ENCODE data around the gene NTN3.
"Not testable (repeated sequence)": the region's sequence is repeated elsewhere in the genome, so short reads cannot be mapped to it uniquely, and the experiment has no call there.

The NTN3 gene

DNA sequence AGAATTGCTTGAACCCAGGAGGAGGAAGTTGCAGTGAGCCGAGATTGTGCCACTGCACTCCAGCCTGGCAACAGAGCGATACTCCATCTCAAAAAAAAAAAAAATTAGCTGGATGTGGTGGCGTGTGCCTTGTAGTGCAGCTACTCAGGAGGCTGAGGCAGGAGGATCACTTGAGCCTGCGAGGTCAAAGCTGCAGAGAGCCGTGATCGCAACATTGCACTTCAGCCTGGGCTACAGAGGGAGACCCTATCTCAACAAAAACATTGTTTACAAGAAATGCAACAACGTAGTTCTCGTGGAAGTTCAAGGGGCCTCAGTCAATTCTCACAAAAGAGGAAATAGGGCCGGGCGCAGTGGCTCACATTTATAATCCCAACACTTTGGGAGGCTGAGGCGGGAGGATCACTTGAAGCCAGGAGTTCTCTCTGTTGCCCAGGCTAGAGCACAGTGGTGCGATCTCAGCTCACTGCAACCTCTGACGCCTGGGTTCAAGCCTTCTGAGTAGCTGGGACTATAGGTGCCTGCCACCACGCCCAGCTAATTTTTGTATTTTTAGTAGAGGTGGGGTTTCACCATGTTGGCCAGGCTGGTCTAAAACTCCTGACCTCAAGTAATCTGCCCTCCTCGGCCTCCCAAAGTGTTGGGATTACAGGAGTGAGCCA is 29.8 kb upstream of the NTN3 start:
- DNase-seq: not testable (repeated sequence)

DNA sequence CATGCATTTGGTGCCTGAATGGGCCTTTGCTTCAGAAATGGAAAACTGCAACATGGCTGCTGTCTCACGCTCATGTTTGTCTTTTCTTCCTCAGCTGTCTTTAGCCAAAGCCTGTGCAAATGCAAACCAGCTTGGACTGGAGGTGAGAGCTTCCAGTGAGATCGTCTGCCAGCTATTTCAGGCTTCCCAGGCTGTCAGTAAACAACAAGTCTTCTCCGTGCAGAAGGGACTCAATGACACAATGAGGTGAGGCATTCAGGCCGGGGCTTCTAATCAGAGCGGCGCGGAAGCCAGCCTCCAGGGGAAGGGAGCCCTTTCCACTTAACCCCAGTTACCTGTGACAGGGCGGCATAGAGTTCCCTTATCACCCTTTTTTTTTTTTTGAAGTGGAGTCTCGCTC is 27.5 kb upstream of the NTN3 start:
- DNase-seq: no peak

DNA sequence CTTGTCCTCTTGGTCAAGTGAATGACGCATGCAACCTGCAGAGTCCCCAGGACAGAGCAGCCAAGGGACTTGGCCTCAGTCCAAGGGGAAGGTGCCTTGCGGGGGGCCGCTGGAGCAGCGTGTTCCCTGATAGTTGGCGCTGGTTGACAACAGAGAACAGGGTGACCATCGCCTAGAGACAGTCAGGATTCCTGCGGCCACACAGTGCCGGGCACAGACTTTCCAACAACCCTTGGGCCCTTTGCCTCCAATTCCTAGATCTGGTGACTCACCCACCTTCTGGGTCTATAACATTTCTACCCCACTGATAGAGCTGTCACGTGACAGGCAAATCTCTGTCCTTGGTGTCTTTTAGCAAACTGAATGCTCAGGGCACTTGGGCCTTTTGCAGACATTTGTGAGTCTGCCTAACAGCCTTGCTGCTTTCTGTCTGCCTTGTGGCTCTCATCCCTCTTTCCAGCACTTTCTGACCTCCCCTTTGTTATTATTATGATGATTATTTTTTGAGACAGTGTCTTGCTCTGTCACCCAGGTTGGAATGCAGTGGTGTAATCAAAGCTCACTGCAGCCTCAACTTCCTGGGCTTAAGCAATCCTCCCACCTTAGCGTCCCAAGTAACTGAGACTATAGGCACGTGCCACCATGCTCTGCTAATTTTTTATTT is 23.0 kb upstream of the NTN3 start:
- DNase-seq: no peak

DNA sequence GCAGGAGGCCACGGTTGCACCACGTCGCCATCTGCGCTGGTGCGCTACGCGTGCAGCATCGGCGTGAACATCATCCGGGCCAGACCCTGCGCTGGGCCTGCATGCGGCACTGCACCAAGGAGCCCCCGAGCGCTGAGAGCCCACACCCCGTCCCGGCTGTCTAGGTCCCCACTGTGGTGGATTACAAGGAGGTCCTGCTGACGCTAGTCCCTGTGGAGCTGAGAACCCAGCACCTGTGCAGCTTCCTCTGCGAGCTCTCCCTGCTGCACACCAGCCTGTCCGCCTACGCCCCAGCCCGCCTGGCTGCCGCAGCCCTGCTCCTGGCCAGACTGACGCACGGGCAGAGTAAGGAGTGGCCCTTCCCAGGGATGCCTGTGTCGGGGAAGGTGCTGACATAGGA is 22.0 kb upstream of the NTN3 start:
- DNase-seq: no peak

DNA sequence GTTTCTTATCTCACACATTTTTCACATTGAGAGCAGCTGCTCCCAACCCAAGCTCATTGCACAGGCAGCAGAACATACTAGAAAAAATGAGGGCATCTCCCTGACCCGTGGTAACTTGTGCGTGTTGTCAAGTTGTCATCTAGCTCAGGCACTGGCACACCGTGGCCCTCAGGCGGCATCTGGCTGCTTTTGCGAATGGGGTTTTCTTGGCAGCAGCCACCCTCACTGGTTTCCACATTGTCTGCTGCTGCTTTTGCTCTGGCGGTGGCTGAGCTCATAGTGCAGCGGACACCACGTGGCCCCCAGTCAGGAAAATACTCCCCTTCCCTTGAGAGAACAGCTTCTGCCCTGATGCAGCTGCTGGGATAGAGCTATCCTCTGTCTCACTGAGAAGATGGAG is 20.6 kb upstream of the NTN3 start:
- no peak for DNase-seq

DNA sequence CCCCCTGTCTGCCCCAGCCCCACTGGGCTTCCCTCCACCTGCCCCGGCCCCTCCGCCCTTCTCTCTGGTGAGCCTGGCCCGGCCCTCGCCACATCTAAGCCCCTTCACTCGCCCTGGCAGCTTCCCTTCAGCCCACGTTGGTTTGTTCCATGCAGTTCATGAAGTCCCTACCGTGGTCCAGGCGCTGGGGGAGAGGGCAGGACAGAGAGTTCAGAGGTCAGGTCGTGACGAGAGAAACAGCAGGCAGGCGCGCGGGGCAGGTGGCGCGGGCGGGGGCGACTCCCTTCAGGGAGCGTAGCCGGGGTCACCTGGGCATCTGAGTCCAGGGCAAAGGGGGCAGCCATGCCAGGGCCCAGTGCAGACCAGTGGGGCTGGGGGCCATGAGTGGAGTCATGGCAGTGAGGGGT is 20.1 kb upstream of the NTN3 start:
- no peak for DNase-seq

DNA sequence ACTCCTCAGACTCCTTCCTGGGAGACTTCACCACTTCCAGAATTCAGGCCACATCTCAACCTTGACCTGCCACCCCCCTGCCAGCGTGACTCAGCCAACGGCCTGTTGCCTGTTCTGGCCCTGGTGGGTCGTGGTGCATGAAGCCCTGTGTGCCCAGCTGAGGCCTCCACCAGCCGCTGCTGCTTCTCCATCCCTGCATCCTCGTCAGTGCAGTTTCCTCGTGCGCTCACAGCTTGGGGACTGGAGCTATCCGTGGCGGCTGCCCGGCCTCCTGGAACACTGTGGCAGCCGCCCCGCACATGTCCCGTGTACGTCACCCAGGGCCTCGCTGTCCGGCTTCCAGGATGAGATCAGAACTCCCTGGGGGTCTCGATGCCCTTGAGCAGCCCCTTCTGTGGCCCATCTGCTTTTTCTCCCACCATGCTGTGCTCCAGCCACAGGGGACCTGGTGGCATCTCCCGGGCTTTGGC is 19.2 kb upstream of the NTN3 start:
- DNase-seq: no peak

DNA sequence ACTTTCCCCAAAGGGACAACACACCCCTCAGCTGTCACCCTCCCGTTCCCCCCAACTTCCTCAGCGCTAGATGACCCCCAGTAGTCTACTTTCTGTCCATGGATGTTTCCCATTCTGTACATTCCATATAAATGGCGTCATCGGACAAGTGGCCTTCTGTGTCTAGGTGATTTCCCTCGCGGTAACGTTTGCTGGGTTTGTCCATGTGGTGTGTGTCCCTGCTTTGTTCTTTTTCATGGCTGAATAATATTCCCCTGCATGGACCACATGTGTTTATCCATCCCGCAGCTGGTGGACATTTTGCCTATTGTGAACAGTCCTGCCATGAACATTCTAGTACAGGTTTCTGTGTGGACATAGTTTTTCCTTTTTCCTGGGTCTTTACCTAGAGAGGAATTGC is 18.4 kb upstream of the NTN3 start:
- DNase-seq: no peak

DNA sequence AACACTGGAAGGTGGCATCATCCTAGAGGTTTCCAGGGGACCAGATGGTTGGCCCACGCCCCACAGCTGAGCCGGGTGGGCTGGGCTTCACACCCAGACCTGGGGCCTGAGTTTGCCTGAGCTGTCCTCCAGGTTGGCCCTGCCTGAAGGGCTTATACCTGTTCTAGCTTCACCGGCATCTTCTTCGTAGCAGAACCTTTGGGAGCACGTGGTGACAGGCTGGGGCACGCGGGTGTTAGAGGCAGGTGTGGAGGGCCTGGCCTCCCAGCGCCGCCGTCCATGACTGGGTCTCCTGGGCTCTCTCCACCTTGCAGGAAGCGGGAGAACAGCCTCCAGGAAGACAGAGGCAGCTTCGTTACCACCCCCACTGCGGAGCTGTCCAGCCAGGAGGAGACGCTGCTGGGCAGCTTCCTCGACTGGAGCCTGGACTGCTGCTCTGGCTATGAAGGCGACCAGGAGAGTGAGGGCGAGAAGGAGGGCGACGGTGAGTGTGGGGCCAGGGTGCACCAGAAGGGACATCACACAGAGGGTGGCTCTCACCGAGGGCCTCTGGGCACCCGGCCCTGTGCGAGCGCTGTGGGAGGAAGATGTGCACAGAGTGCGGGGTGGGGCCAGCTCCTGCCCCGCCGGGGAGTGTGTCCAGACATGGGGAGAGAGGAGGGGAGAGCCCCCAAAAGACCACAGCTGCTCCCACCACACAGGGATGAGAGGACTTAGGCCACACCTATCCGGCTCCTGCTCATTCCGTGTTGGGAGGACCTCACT is 15.8 kb upstream of the NTN3 start:
- DNase-seq: no peak

DNA sequence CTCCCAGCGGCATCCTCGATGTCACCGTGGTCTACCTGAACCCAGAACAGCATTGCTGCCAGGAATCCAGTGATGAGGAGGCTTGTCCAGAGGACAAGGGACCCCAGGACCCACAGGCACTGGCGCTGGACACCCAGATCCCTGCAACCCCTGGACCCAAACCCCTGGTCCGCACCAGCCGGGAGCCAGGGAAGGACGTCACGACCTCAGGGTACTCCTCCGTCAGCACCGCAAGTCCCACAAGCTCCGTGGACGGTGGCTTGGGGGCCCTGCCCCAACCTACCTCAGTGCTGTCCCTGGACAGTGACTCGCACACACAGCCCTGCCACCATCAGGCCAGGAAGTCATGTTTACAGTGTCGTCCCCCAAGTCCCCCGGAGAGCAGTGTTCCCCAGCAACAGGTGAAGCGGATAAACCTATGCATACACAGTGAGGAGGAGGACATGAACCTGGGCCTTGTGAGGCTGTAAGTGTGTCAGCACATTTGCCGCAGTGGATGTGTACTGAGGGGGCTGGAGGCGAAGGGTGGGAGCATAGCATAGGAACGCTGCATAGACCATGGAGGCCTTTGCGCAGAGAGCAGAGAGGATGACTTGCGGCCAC is 14.4 kb upstream of the NTN3 start:
- DNase-seq: no peak

DNA sequence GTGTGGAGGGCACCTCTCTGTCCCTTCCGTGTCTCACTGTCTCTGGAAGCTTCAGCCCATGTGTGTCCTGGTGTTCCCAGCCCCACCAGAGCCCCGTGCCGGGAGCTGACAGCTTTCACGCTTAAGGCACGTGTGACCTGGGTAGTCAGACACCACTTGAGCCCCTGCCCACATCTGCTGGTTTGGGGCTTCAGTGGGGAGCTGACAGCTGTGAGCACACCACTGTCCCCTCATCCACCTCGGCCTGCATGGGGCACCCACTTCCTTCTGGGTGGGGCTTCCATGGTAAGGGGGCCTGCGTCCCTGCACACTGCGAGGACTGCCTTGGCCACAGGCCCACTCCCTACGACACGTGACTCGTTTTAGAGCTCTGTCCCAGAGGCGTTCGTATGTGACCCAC is 13.8 kb upstream of the NTN3 start:
- DNase-seq: no peak

DNA sequence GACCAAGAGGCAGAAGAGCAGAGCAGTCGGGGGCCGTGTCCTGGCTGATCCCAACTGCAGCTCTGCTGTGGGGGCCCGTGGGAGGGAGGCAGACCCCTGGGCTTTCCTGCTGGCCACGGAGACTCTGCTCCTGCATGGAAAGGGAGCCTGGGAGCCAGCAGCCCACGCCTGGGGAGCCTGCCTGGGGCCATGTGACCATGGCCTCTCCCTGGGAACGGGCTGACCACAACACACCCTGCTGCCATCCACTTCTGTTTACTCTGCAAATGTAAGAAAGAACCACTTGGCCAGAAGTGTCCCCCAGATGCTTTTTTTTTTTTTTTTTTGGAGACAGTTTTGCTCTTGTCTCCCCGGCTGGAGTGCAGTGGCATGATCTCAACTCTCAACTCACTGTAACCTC is 13.2 kb upstream of the NTN3 start:
- DNase-seq: no peak

DNA sequence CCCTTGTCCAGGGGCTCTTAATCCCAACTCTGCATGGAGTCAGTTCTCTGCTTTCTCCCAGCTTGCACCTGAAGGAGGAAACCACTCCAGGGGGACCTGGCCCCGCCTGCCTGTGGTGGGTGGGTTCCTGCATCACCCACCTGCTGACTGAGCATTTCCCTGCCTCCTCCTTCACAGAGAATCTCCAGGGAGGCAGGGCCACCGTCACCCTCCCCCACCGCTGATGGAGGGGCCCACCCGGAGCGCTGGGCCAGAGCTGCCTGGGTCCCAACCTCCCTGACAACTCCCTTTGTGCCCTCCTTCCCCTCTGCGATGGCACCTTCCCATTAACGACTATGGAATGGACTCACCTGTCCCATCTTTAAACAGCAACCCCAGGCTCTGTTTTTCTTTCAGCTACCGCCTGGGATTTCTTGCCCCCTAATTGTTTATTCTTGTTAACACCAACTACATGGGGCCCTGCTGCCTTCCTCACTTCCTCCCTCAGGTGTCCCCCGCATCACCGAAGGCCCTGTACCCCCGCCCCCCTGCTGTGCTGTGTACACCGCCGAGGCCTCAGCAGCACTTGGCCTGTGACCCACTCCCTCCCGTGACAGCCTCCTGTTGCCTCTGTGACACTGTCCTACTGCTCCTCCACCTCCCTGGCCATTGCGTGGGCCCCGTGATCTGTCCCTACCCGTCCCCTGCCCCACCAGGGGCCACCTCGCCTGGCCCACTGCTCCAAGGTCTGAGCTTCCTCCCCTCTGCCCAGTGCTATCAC is 12.0 kb upstream of the NTN3 start:
- peak in 1 of 2 experiments; percentile 43 for DNase-seq

DNA sequence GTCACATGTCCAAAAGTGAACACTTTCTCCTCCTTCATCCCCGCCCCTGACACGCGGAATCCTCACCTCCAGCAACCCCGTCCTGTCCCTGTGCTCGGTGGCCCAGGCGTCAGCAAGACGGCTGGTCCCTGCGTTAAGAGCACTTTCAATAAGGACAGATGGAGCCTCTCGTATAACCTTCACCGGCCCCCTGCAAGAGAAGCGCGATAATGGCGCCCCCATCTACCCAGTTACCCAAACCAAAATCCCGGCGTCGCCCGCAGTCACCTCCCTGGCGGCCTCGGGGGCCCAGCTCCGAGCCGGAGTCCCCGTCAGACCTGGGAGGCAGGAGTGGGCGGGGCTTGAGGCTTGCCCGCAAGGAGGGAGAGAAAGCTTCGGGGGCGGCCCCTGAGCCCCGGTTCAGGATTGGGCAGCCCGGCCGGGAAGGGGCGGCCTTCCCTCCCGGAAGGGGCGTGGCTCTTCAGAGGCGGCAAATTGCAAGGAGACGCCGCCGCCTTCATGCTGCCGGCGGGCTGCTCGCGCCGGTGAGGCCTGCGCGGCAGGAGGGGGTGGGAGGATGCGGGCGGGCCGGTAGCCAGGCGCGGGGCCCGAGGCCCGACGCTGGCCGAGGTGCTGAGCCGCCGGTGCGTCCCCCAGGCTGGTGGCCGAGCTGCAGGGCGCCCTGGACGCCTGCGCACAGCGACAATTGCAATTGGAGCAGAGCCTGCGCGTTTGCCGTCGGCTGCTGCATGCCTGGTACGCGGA is 11.3 kb upstream of the NTN3 start, which contains the start of gene TEDC2:
Gene TEDC2, plus strand, starts transcription at position 463 of the 744 bp plus-strand sequence. Its CDS starts 36 bp downstream, at position 499.
- peak; percentile 97 to 100 for DNase-seq

DNA sequence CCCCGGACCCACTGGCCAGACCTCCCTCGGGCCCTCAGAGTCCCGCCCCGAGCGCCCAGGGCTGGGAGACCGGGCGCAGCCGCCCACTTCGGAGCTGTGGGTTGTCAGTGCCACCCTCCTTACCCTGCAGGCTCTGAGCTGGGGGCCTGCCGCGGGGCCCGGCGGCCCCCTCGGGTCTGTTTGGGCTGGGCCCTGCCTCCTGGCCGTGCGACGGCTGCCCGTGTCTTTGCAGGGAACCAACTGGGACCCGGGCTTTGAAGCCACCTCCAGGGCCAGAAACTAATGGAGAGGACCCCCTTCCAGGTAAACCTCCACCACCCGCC is 10.7 kb upstream of the NTN3 start:
- DNase-seq: no peak

DNA sequence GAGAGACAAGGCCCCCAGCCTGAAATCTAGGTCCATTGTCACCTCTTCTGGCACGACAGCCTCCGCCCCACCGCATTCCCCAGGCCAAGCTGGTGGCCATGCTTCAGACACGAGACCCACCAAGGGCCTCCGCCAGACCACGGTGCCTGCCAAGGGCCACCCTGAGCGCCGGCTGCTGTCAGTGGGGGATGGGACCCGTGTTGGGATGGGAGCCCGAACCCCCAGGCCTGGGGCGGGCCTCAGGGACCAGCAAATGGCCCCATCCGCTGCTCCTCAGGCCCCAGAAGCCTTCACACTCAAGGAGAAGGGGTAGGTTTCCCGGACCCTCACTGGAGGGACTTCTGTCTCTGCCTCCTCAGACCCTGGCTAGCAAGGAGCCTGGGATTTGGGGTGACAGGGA is 10.2 kb upstream of the NTN3 start:
- no peak for DNase-seq

DNA sequence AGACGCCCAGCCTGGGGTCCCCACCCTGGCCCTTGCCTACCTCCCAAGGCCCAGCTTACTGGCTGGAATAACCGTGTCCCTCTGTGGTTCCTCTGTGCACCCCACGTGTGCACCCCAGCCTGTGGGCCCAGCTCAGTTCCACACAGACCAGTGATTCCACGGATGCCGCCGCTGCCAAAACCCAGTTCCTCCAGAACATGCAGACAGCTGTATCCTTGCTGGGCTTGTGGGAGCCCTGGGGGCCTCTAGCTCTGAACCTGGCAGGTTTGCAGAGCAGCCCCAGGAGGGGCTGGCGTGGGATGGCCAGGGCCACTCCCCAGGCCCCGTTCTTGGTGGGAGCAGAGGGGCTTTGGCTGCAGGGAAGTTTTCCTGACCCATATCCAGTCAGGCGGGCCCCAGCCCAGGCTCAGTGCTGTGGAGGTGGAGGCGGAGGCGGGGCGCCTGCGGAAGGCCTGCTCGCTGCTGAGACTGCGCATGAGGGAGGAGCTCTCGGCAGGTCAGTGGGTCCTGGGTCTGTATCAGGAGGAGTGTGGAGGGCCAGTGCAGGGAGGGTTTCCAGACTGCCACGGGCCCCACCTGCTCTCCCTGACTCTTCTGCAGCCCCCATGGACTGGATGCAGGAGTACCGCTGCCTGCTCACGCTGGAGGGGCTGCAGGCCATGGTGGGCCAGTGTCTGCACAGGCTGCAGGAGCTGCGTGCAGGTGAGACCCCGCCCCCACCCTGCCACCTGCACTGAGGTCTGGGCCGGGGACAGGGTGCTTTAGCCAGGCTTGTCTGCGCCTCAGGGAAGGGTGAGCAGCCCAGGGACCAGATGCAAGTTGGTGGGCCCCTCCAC is 8.8 kb upstream of the NTN3 start:
- DNase-seq: no peak

DNA sequence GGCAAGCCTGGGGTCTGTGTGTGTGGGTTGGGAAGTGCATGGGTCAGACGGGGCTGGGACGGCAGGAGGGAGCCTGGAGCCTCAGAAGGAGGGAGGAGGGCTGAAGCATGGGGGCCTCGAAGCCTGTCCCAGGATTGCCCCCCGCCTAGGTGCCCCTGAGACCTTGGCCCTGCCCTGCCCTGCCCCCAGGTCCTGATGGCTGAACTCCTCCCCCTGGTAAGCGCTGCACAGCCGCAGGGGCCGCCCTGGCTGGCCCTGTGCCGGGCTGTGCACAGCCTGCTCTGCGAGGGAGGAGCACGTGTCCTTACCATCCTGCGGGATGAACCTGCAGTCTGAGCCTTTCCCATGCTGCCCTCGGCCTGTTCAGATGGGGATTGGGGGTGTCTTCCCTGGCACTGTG is 6.8 kb upstream of the NTN3 start:
- DNase-seq: no peak

DNA sequence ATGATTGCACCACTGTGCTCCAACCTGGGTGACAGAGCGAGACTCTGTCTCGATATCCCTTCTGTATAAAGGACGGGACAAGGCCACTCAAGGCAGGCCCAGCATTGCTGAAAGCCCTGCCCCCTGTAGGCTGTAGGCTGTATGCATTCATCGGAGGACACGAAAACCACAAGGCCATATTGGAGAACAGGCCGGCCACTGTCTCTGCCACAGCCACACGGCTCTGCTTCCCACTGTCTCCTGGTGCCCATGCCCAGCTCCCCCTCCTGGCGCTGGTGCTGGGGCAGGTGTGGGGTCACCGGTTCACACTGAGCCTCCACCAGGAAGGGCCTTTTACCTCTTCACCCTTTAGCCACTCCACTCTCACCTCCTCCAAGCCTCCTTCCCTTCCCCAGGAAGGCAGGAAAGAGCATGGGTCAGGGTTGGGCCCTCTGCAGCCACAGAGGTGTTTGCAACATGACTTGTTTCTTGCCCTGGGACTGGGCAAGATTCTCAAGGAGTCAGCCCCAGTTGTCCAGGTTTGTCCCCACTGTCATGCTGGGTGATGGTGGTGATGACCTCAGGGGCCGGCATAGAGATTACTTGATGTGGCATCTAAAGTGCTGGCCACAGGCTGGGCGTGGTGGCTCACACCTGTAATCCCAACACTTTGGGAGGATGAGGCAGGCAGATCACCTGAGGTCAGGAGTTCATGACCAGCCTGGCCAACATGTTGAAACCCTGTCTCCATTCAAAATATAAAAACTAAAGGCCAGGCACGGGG is 5.3 kb upstream of the NTN3 start:
- DNase-seq: no peak

Measured in NCI-H187 (cell line).